VCaP (cell line): ENCODE measurements around the gene EFS.
"Not testable (repeated sequence)": the region's sequence is repeated elsewhere in the genome, so short reads cannot be mapped to it uniquely, and the experiment has no call there.

Source experiments
- H3K27ac ChIP-seq: fragments of 450-650 bp; 2 replicates; pipeline ENCODE4 v1.5.1; 2017
- TF ChIP-seq, protein P1 (sequence below): fragments of 450-650 bp; conservative IDR thresholded peaks from 2 replicates; pipeline ENCODE4 v1.5.1; 2017; ENCODE audit warnings: mild to moderate bottlenecking, moderate library complexity

The EFS gene

GRCh38 chr14:23396126-23396525, 31.2 kb upstream of the EFS start:
- H3K27ac ChIP-seq = no peak overlapping the region
- TF ChIP-seq, protein P1, sequence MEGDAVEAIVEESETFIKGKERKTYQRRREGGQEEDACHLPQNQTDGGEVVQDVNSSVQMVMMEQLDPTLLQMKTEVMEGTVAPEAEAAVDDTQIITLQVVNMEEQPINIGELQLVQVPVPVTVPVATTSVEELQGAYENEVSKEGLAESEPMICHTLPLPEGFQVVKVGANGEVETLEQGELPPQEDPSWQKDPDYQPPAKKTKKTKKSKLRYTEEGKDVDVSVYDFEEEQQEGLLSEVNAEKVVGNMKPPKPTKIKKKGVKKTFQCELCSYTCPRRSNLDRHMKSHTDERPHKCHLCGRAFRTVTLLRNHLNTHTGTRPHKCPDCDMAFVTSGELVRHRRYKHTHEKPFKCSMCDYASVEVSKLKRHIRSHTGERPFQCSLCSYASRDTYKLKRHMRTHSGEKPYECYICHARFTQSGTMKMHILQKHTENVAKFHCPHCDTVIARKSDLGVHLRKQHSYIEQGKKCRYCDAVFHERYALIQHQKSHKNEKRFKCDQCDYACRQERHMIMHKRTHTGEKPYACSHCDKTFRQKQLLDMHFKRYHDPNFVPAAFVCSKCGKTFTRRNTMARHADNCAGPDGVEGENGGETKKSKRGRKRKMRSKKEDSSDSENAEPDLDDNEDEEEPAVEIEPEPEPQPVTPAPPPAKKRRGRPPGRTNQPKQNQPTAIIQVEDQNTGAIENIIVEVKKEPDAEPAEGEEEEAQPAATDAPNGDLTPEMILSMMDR = no peak

GRCh38 chr14:23392613-23393012, 27.6 kb upstream of the EFS start:
- TF ChIP-seq, protein P1 = no peak
- H3K27ac ChIP-seq = no peak overlapping the region

GRCh38 chr14:23389871-23390270, 24.9 kb upstream of the EFS start:
- not testable (repeated sequence) for H3K27ac ChIP-seq

DNA sequence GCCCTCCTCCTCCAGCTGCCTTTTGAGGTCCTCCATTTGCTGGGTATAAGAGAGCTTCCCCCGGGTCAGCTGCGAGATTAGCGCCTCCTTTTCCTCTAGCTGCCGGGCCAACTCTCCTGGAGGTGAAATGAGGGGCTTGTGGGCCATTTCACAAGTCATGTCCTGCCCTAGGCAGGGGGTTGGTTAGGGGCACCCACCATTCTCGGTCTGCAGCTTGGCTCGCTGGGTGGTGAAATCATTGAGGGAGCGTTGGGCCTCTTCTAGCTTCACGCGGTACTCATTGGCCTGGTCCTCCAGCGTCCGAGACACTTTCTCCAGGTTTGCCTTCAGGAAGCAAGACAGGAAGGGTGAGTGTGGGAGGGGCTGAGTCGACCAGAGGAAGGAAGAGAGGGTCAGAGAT, 24.4 kb upstream of the EFS start:
- TF ChIP-seq, protein P1 = no peak
- no peak overlapping the region for H3K27ac ChIP-seq

DNA sequence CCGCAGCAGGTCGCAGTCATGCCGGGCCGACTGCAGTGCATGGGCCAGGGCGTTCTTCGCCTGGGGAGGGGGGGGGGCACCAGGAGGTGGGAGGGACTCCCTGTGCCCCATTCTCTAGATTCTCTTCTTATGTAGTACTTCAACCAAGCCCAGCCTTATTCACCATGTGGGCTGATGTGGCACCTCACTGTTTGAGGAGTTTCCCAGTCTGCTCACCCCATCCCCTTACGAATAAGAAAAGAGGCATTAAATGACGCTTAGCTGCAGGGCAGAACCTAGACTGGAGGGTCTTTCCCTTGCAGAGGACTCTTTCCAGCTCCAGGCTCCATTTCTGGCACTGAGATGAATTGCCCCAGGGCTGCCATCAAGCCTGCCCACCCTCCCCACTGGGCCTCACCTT, 24.0 kb upstream of the EFS start:
- TF ChIP-seq, protein P1 = no peak
- H3K27ac ChIP-seq = no peak overlapping the region

- TF ChIP-seq, protein P1 = no peak
- H3K27ac ChIP-seq = no peak overlapping the region
Measured at GRCh38 chr14:23387916-23388882, 23.2 kb upstream of the EFS start.

- H3K27ac ChIP-seq = no peak overlapping the region
- TF ChIP-seq, protein P1 = no peak
Measured at GRCh38 chr14:23386999-23387398, 22.0 kb upstream of the EFS start.

GRCh38 chr14:23386266-23386657, 21.3 kb upstream of the EFS start:
- not testable (repeated sequence) for H3K27ac ChIP-seq
